ENCODE measurements around the gene CD2.

Gene CD2

GRCh38 chr1:116760487-116760886 is 6.3 kb downstream of the CD2 start:
- no peak for DNase-seq (ENCODE audit: low read depth in 2 of 2)

GRCh38 chr1:116760996-116761665 is 6.9 kb downstream of the CD2 start:
- DNase-seq (ENCODE audit: low read depth in 2 of 2), result no peak

- no peak for DNase-seq (ENCODE audit: low read depth in 2 of 2)
Observed at GRCh38 chr1:116762281-116762680, 8.1 kb downstream of the CD2 start.

- DNase-seq (ENCODE audit: low read depth in 2 of 2), result no peak
Observed at GRCh38 chr1:116762781-116763115, 8.5 kb downstream of the CD2 start.

GRCh38 chr1:116763116-116763786 is 9.0 kb downstream of the CD2 start:
- peak in 1 of 2 donors; percentile 76 for DNase-seq (ENCODE audit: low read depth in 2 of 2)

GRCh38 chr1:116763787-116764465 is 9.7 kb downstream of the CD2 start:
- peak in 1 of 2 donors; percentile 73 for DNase-seq (ENCODE audit: low read depth in 2 of 2)

- DNase-seq (ENCODE audit: low read depth in 2 of 2), result no peak
Observed at GRCh38 chr1:116764466-116764898, 10.3 kb downstream of the CD2 start.

- DNase-seq (ENCODE audit: low read depth in 2 of 2), result no peak
Observed at GRCh38 chr1:116764906-116765862, 11.0 kb downstream of the CD2 start.

- DNase-seq (ENCODE audit: low read depth in 2 of 2), result no peak
Observed at GRCh38 chr1:116765962-116766361, 11.7 kb downstream of the CD2 start.

- no peak for DNase-seq (ENCODE audit: low read depth in 2 of 2)
Observed at GRCh38 chr1:116766616-116767469, 12.6 kb downstream of the CD2 start.

GRCh38 chr1:116767782-116768382 is 13.7 kb downstream of the CD2 start:
- no peak for DNase-seq (ENCODE audit: low read depth in 2 of 2)

GRCh38 chr1:116768416-116769103 is 14.3 kb downstream of the CD2 start:
- DNase-seq (ENCODE audit: low read depth in 2 of 2), result no peak

- DNase-seq (ENCODE audit: low read depth in 2 of 2), result no peak
Observed at GRCh38 chr1:116769104-116769452, 14.8 kb downstream of the CD2 start.

- DNase-seq (ENCODE audit: low read depth in 2 of 2), result peak in 1 of 2 donors; percentile 37
Observed at GRCh38 chr1:116769561-116769977, 15.3 kb downstream of the CD2 start.

- DNase-seq (ENCODE audit: low read depth in 2 of 2), result no peak
Observed at GRCh38 chr1:116769994-116770393, 15.8 kb downstream of the CD2 start.

- no peak for DNase-seq (ENCODE audit: low read depth in 2 of 2)
Observed at GRCh38 chr1:116770625-116771024, 16.4 kb downstream of the CD2 start.

GRCh38 chr1:116771997-116772647 is 17.9 kb downstream of the CD2 start:
- no peak for DNase-seq (ENCODE audit: low read depth in 2 of 2)

GRCh38 chr1:116772648-116773045 is 18.4 kb downstream of the CD2 start:
- no peak for DNase-seq (ENCODE audit: low read depth in 2 of 2)

GRCh38 chr1:116775116-116775752 is 21.0 kb downstream of the CD2 start:
- DNase-seq (ENCODE audit: low read depth in 2 of 2), result no peak

Data from stimulated activated CD4-positive, alpha-beta T cell treated with anti-CD3 and anti-CD28 coated beads, Interleukin-4, amount 100 ng/mL, for 48 hours (primary cell).